Measurements from ENCODE around the gene PCDHA1.
A peak's percentile ranks its signal among the peaks of the same experiment; 100 is the strongest.

- TF ChIP-seq CTCF (conservative IDR thresholded peaks at IDR 0.05; ENCODE audit: low read length), result peak; percentile 47
- no peak for TF ChIP-seq EZH2phosphoT487 (IDR thresholded peaks at IDR 0.05; ENCODE audit: borderline replicate concordance)
Observed at GRCh38 chr5:140855772-140856674, 70.1 kb downstream of the PCDHA1 start, which contains the start of gene PCDHA10.

Measured in Loucy (cell line).